Measurements from ENCODE around the gene CERKL.

CERKL gene

GRCh38 chr2:181526014-181526413, 130.9 kb downstream of the CERKL start:
- DNase-seq (ENCODE audit: extremely low spot score): no peak
- POLR2A ChIA-PET: no interaction called here
- CTCF ChIA-PET: no interaction called here
- TF ChIP-seq CTCF (IDR thresholded peaks at IDR 0.05; ENCODE audit: control extremely low read depth, extremely low read depth, low read depth, missing control alignments): no peak

- no peak for DNase-seq (ENCODE audit: extremely low spot score)
- ChIA-PET POLR2A (no interaction called here), CTCF (no interaction called here)
- TF ChIP-seq CTCF (IDR thresholded peaks at IDR 0.05; ENCODE audit: control extremely low read depth, extremely low read depth, low read depth, missing control alignments): no peak
Measured at GRCh38 chr2:181523756-181524155, 133.1 kb downstream of the CERKL start.

GRCh38 chr2:181520253-181520652, 136.7 kb downstream of the CERKL start:
- ChIA-PET CTCF (interaction anchor here (1.4 to 1.6 kb wide), 2 partner anchors 21 to 195 kb away, joined by 3 to 4 read pairs; no protein-coding TSS in a partner anchor), POLR2A (no interaction called here)
- TF ChIP-seq CTCF (IDR thresholded peaks at IDR 0.05; ENCODE audit: control extremely low read depth, extremely low read depth, low read depth, missing control alignments): no peak
- no peak for DNase-seq (ENCODE audit: extremely low spot score)

GRCh38 chr2:181517685-181518301, 139.1 kb downstream of the CERKL start:
- no peak for DNase-seq (ENCODE audit: extremely low spot score)
- ChIA-PET CTCF (interaction anchor here (0.9 to 2.1 kb wide), 6 partner anchors 9 to 447 kb away, joined by 3 to 11 read pairs (median 4); no protein-coding TSS in a partner anchor), POLR2A (interaction anchor here (0.6 kb wide), 1 partner anchor 115 kb away, joined by 4 read pairs; no protein-coding TSS in a partner anchor)
- no peak for TF ChIP-seq CTCF (IDR thresholded peaks at IDR 0.05; ENCODE audit: control extremely low read depth, extremely low read depth, low read depth, missing control alignments)

- ChIA-PET POLR2A (no interaction called here), CTCF (interaction anchor here (0.9 to 2.1 kb wide), 6 partner anchors 8 to 446 kb away, joined by 3 to 11 read pairs (median 4); no protein-coding TSS in a partner anchor)
- no peak for DNase-seq (ENCODE audit: extremely low spot score)
- TF ChIP-seq CTCF (IDR thresholded peaks at IDR 0.05; ENCODE audit: control extremely low read depth, extremely low read depth, low read depth, missing control alignments): no peak
Measured at GRCh38 chr2:181516992-181517391, 139.9 kb downstream of the CERKL start.

DNA sequence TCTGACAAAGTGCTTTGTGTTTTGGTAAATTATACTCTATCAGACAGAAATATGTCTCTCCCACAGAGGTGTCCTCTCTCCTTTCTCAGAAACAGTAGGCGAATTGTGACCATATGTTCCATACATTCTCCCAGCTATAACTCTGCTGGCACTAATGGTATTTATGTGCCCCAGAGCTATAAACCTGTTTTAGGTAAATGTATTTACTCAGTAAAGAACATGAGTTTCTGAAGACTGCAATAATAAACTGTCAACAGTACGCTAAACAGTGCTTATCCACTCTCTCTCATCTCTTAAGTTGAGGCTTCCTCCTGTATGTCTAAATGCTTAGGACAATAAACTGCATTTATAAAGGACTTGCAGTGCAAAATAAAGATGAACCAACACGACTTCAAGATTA, 141.2 kb downstream of the CERKL start:
- TF ChIP-seq CTCF (IDR thresholded peaks at IDR 0.05; ENCODE audit: control extremely low read depth, extremely low read depth, low read depth, missing control alignments): no peak
- CTCF ChIA-PET: interaction anchor here (0.9 to 2.9 kb wide), 4 partner anchors 10 to 412 kb away, joined by 3 to 8 read pairs (median 4); no protein-coding TSS in a partner anchor
- POLR2A ChIA-PET: no interaction called here
- DNase-seq (ENCODE audit: extremely low spot score): no peak

Measured in GM10248 (cell line).